Activated effector memory CD4-positive, alpha-beta T cell treated with Interleukin-2 at 50 U/mL for 16 hours (primary cell): ENCODE measurements around the gene SAMMSON.

ENCODE experiments used
- DNase-seq: peaks from one replicate; pipeline ENCODE4 v3.0.0-alpha.2; 2020

SAMMSON gene

DNA sequence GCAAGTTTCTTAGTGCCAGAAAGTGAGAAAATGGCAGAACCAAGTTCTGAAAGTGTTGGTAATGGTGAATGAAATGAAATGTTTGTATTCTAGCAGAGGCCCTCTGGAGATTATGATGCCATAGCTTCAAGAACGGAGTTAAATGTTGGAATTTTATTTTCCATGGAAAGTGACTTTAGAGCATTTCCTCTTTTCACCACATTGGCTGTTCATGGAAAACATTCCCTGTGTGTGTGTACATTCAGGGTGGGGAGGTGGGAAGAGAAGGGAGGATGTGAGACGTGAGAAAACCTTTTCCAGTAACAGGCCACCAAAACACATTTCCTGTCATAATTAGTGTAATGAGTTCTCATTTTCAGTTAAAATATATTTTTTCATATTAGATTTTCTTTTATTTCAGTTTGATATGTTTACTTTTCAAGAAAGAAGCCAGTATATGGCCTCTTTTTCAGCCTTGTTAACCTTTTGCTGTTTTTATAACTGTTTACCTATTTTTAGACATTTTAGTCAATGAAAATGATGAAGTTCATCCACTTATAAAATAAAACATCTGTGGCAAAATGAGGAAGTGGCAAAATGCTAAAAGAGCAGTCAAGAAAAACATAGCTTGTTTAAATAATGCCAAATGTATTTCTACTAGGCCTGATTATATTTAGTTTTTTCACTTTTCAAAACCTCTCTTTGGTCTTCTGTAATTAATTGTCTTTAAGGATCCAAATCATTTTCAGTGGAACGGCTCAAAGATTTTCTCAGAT is 21.6 kb downstream of the SAMMSON start:
- DNase-seq: no peak

- DNase-seq: no peak
These were observed 28.8 kb downstream of the SAMMSON start for GRCh38 chr3:70028361-70028760.

DNA sequence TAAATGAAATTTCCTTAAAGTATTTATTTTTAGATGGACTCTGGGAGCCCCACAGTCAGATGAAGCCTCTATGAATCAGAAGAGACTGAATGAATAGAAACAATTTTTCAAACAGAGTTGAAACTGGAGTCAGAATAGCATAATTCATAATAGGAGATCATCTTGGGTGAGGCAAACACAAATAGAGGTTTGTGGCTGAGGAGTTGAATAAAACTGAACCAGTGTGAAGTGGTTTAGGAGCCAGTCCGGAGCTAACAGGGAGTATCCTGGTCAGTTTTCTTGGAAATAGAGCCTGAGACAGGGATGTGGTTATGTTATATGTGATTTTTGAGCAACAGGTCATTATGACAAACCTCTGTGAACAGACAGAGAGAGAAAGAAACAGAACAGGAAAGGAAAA is 39.2 kb downstream of the SAMMSON start:
- DNase-seq: no peak

DNA sequence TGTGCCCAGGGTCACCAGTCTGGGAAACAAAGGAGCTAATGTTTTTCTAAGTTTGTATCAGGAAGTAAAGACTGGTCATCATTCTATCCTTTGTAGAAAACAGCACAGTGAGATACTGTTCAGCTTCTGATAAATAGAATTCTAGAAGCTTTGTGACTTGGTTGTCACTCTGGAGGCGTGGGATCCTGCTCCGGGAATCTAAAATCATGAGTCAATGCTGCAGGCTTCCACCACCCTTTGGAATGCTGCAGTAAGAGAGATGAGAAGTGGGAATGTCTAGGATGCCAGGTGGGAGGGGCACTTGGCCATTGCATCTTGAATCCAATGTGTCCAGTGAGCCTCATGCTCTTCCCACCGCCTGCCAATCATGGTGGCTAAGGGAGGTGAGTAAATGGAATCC is 40.9 kb downstream of the SAMMSON start:
- DNase-seq: no peak

- no peak for DNase-seq
These were observed 43.1 kb downstream of the SAMMSON start for GRCh38 chr3:70042641-70043040.

DNA sequence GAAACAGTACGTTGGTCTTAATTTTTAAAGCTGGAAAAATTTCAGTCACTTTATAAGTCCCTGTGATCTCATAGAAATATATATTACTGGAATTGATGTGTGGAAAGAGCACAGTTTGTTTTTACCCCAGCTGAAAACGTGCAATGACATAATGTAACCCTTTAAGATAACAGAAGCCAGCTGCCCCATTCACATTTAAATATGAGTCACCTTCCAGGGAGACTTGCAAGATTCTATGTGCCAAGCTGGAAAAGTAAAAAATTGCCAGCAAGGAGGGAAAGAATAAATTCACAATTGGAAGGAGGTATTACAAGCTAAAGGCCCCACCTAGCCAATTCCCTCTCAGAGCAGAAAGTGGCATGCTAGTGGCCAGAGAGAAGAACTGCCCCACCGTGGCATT is 50.2 kb downstream of the SAMMSON start:
- DNase-seq: no peak

DNA sequence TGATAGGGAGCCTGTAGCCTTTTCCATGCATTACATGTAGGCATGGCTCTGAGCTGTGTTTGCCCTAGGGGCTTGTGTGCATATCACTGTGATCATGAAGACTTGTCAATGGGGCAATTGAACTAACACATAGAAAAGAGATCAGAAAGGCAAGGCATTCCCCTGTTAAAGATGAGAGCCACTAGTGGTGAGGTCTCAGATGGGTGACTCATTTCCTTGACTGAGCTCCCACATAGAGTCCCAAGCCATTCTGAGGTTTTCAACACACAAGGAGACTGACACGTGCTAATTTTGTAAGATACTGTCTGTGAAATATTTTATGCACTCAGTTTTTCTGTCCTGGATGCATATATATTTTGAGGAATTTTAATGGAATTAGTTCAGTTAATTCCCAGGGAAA is 53.8 kb downstream of the SAMMSON start:
- DNase-seq: no peak

DNA sequence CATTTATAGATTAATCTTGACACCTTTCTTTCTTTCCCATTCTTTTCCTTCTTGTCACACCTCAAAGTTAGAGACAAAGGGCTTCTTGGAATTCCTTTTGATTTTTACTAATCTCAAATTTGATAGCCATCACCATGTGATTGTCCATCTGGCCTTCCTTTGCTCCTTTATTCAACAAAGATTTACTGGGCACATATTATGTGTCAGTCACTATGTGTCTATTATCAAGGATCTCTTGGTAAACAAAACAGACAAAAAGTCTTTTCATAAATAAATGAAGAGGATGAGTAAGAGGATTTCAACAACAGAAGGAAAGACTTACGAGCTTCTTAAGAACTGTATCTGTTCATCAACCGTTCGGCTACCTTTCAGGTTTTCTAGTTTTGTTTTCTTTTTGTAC is 56.5 kb downstream of the SAMMSON start:
- no peak for DNase-seq

GRCh38 chr3:70057426-70057825 is 57.9 kb downstream of the SAMMSON start:
- no peak for DNase-seq

DNA sequence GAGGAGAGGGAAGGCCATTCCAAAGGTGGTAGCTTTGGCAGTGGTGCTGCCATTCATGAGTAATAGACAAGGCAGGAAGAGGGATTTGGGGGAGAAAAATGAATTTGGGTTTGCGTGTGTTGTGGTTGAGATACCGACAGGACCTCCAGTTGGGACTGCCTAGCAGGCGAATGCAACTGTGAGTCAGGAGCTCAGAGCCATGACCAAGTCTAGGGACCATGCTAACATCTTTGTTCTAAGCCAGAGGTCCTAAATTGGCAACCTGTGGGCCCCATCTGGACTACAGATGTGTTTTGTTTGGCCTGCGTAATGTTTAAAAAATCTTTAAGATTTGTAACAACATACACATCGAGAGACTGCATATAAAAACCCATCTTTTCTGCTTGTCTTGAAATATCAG is 61.6 kb downstream of the SAMMSON start:
- no peak for DNase-seq

DNA sequence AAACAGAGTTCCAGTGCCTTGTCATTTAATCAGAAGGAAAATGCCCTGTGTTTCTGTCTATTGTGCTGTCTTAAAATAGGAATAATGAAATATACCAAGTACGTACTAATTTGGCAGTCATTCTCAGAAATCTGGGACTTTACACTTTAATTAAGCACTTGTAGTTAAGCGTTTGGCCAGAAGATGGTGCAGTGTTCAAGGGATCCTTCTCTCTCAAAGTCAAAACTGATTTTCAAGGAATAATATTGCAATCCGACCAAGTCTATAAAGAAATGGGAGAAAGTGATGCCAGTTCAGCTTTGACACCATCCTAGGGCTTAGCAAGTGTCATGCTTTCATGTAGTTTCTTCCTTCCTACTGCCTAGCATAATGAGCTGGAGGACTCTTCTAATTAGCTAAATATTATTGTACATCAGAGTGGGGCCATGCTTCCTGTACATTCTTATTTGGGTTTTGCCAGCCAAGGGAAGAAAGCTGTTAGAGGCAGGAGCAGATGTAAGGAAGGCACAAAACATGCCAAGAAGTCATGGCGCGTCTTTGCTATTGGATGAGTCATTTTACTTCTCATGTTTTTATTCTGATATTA is 64.8 kb downstream of the SAMMSON start:
- no peak for DNase-seq

- no peak for DNase-seq
These were observed 66.2 kb downstream of the SAMMSON start for GRCh38 chr3:70065696-70066253.

DNA sequence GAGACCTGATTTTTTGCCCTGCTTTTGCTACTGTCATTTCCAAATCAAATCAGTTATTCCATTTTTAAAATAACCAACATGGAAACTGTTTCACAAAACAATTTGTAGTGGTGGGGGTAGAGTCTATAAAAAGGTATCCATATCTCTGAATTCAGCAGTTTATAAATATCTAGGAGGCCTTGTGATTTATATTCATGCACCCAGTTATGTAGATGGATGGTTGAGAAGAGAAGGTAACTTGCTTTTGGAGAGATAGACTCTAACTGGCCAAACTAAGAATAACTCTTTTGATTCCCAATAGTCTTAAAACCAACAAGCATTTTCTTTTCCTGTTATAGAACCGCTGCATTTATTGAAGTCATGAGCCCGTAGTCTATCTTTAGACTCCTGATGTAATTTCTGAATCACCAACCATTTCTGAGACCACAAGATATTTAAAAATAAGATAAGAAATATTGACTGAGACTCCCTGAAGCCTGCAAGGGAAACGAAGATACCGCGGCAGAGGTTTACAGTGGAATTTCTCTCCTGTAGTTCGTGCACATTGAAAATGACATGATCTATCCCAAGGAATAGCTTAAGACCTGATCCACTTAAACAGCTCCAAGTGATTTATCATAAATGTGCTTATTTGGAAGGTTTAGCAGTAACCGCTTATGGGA is 68.5 kb downstream of the SAMMSON start:
- no peak for DNase-seq

DNA sequence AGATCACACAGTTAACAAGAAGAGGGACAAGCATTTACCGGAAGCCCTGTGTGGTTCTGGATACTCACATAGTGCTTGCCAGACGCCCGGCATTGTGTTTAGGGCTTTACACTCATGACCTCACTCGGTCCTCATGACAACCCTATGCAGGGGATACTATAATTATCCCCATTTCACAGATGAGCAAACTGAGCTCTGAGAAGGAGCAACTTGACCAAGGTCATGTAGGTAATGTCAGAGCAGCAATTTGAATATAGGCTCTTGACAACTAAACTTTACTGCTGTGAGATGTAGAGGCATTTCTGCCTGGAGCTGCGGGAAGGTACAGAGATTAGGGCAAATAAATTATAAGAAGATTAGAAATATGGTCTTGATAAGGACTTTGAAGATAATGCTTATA is 70.0 kb downstream of the SAMMSON start:
- no peak for DNase-seq

- no peak for DNase-seq
These were observed 71.6 kb downstream of the SAMMSON start for GRCh38 chr3:70071138-70071537.

DNA sequence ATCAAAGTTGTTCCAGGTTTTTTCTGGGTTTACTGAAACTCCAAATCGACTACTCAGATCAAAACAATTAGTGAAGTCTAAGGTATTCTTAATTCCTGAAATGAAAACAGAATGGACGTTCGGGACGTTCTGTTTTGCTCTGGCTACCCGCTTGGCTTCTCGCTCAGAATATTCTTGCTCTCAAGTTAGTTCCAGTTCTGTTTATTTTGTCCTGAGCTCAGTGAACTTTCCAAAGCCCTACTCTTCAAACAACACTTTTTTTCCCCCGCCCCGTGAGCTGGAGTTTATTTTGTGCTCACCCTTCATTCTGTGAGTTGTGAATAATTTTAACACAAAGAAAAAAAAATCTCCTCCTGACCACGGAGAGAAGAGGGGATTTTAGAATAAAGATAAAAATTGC is 72.6 kb downstream of the SAMMSON start:
- DNase-seq: no peak

DNA sequence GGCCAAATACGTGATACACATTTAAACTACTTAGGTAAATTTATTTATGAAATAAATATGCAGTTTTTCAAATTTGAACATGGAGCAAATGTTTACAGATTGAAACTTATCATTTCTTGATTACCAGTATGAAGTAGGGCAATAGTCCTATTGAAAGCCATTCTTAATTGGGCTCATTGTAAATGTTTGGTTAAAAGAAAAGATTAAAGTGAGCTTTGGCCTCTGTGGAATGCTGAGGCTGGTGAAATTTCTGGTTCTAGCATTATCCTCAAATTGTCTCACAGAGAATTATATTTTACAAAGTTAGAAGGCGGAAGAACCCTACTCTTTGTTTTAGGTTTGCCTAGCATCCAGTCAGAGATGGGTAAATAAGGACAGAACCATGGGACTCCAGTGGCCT is 73.2 kb downstream of the SAMMSON start:
- no peak for DNase-seq

DNA sequence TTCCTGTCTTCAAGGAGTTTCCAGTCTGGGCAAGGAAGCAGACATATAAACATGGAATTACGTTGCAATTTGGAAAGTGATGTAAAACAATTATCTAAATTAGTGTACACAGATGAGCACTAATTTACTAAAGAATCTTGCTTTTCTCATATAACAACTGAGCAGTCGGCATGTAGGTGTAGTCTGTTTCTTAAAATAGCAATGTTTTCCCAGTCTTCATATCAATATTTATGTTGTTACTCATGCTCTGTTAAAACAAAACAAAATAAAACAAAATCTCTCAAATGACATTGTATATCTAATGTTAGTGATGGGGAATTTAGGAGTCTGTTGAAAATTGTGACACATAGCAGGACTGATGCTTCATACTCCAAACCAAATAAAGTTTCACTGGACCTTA is 75.6 kb downstream of the SAMMSON start:
- DNase-seq: no peak

DNA sequence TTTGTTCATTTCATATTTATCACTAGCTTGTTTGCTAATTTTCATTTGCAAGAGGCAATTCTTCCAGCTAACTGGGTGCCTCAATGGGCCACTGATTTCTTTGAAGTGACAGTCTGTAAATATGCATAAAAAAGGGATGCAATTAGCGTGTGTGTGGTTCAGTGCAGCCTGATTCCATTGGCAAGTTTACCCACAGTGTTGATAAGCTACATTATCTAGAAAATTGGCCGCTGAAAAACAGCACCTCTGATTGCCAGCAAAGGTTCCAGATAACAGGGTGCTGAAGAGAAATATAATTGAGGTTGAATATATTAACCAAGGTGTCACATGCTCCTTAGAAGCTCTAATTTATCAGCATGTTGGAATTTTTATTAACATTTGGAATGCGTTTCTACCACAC is 76.9 kb downstream of the SAMMSON start:
- no peak for DNase-seq

- no peak for DNase-seq
These were observed 79.2 kb downstream of the SAMMSON start for GRCh38 chr3:70078778-70079177.

- DNase-seq: no peak
These were observed 86.1 kb downstream of the SAMMSON start for GRCh38 chr3:70085613-70086012.

DNA sequence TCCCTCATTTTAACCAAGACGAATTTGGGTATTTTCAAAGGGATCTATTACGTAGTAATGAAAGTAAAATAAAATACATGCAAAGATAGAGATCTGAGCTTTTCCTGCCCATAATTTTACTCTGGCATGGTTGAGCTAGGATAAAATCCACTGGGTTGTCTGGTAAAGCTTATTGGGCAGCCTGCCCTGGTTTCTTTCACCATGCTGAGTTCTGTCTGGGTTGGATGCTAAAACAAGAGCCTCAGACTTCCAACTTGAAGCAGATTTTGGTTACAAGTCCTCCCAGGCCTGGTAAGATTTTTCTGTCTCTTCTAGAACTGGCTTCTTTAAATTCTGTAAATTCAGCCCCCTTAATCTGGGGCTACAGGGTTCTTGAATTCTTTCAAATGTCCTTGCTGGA is 86.8 kb downstream of the SAMMSON start:
- no peak for DNase-seq

DNA sequence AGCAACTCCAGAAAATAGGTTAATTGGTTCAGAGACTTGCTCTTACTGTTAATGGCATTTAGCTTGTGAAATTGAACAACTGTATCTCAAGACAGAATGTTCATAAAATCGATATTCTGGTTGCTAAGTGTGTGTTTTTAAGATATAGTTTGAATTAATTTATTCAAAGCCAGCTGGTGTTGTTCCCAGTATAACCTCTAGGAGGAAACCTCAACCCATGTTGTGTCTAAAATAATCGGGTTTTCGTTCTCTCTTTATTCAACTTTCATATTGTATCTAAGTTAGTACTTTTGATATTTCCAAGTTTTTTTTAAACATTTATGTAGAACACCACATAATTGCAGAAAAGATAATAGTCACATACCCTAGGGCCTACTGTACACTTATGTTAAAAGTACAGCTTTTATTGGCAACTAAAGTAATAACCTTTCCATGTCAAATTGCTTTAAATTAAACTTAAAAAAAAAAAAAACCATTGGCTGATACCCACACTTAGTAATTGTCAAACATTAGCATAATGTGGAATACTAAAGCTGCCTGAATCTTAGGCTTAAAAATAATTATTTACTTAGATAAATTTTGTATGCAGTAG is 90.9 kb downstream of the SAMMSON start:
- DNase-seq: no peak

DNA sequence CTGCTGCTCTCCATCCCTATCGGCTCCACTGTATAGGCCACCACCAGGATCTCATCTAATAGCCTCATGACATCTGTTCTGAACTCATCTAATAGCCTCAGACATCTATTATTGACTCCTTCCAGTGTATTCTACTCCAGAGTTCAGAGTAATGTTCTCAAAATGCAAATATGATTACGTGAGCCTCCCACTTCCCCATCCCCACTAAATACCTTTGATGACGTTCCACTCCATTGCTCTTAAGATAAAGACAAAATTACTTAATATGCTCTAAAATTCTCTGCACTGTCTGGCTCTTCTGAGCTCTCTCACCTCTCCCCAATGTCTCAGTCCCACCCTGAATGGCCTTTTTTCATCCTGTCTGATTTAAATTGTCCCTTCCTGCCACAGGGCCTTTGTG is 94.7 kb downstream of the SAMMSON start:
- DNase-seq: no peak
